GM10248 (cell line): Measurements from ENCODE around the gene NEK11.

Experiments used
- CTCF ChIA-PET: fragments of 300-600 bp; sonication (Branson Sonifier 250); formaldehyde crosslinking; extraction: SDS; loops from one replicate; lab custom pipeline; 2021; ENCODE audit warnings: antibody characterized with exemption; lab: Yijun Ruan, JAX
- POLR2A ChIA-PET: fragments of 350-650 bp; sonication (Branson Sonifier 250); formaldehyde crosslinking; extraction: SDS; loops from one replicate; lab custom pipeline; 2020; ENCODE audit warnings: antibody characterized with exemption; lab: Yijun Ruan, JAX
- DNase-seq: peaks from one replicate; pipeline ENCODE4 v3.0.0; 2012; ENCODE audit errors: extremely low spot score
- CTCF ChIP-seq: IDR thresholded peaks from 2 replicates; pipeline ENCODE4 v1.5.1; 2012; ENCODE audit warnings: mild to moderate bottlenecking, low read depth; ENCODE audit errors: extremely low read depth, missing control alignments, control extremely low read depth

The NEK11 gene

GRCh38 chr3:131125684-131126083 lies 99.0 kb downstream of the NEK11 start:
- TF ChIP-seq CTCF: no peak
- ChIA-PET CTCF (no interaction called here), POLR2A (no interaction called here)
- DNase-seq: no peak

- POLR2A ChIA-PET: no interaction called here
- TF ChIP-seq CTCF: no peak
- DNase-seq: no peak
- CTCF ChIA-PET: no interaction called here
Observed at GRCh38 chr3:131140891-131141290, 114.2 kb downstream of the NEK11 start.

- POLR2A ChIA-PET: no interaction called here
- CTCF ChIA-PET: interaction anchor here (0.7 kb wide), 1 partner anchor 110 kb away, joined by 3 read pairs; no protein-coding TSS in a partner anchor
- no peak for TF ChIP-seq CTCF
- DNase-seq: no peak
Observed at GRCh38 chr3:131141770-131142169, 115.1 kb downstream of the NEK11 start.

GRCh38 chr3:131142580-131142979 lies 115.9 kb downstream of the NEK11 start:
- no peak for DNase-seq
- no peak for TF ChIP-seq CTCF
- ChIA-PET CTCF (interaction anchor here (0.7 to 1.0 kb wide), 2 partner anchors 22 to 110 kb away, joined by 3 to 4 read pairs; no protein-coding TSS in a partner anchor), POLR2A (no interaction called here)

GRCh38 chr3:131143802-131144201 lies 117.1 kb downstream of the NEK11 start:
- ChIA-PET POLR2A (no interaction called here), CTCF (no interaction called here)
- no peak for TF ChIP-seq CTCF
- no peak for DNase-seq

GRCh38 chr3:131147534-131147933 lies 120.9 kb downstream of the NEK11 start:
- ChIA-PET CTCF (no interaction called here), POLR2A (no interaction called here)
- DNase-seq: no peak
- TF ChIP-seq CTCF: no peak

GRCh38 chr3:131158434-131158833 lies 131.8 kb downstream of the NEK11 start:
- no peak for TF ChIP-seq CTCF
- ChIA-PET CTCF (no interaction called here), POLR2A (no interaction called here)
- no peak for DNase-seq
